GM18508 (cell line): ENCODE results near the gene CYGB.
"Not testable (repeated sequence)": the region's sequence is repeated elsewhere in the genome, so short reads cannot be mapped to it uniquely, and the experiment has no call there.

Experiments
- ATAC-seq: cut with Tn5 transposase; IDR thresholded peaks from one replicate; pipeline ENCODE4 v1.9.1; 2021; ENCODE audit warnings: moderate number of reproducible peaks; ENCODE audit not compliant: insufficient read depth, unreplicated experiment

Gene CYGB

DNA sequence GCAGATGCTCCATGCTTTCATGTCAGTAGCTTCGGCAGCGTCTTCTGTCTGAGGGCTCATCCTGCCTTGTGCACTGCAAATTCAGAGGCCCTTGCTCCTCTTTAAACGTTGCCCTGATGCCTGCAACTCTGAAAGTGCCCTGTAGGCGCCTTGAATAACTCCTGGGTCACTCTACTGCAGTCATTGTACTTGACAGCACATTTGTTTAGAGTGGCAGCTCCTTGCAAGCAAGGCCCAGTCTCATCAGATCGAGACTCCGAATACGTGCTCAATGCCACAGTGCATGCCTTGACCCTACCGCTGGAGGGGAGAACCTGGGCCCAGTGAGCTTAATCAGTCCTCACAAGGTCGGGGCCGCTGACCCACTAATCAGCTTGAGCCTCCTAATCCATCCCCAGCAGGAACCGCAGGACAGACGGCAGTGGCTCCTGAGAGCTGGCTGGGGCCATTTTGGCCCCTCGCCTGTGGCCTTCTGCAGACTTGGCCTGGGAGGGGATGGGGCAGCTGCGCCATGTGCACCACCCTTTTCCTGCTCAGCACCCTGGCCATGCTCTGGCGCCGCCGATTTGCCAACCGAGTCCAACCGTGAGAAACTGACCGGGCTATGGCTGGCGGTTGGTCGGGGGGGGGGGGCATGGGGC lies 2.2 kb upstream of the CYGB start, which contains the start of gene PRCD:
Gene PRCD, plus strand, starts transcription at position 414 of the 641 bp plus-strand sequence. Its CDS starts 98 bp downstream, at position 512.
- ATAC-seq, result no peak

DNA sequence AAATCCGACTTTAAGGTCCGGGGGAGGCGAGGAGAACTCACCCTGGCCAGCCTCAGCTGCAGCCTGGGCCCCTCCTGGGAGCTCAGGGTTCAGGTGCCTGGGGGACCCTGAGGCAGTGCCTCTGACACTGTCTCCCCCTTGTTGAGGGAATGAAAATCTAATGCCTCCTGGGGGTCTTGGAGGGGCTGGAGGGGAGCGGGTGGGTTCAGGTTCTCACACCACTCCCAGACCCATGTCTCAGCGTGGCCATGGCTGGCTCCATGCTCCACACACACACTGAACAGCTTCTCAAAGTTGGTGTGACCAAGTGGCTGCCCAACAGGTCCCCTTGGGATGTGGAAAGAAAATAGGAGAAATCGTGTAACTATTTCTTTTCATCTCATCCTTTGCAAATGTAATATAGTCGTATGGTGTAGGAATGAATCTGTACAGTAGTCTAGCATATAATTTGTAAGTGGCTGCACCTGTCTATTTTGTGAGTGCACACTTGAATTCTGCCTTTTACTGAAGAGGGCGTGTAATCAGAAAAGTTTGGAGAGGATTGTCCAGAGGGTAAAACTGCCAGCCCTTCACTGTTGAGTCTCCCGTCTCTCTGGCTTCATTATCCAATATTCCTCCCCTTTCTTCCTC lies 1.5 kb upstream of the CYGB start:
- ATAC-seq, result no peak

DNA sequence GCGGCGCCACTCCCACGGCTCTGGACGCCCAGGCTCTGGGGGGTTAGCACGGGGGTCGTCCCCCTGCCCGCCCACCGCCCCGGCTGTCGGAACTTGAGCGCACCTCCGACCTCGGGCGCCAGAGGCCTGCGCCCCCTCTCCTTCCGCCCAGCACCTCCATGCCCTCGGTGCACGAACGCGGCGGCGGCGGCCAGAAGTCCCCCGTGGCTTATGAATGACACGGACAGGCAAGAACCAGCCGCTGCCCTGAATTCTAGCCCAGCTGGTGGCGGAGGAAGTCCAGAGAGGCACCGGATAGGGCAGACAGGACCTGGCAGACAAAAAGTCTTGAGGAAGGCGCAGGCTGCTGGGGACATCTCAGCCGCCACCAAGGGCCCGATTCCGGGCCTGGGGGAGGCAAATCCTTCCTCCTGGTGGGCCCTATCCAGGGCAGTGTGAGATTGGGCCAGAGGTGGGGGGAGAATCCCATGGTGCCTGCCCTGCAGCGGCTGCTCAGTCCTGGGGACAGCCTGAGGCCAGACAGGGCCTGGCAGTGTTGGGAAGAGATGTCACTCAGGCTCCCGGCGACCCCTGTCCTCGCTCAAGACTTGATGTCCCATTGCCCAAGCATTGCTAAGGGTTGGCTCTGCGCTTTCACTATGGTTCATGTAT lies 897 bp upstream of the CYGB start:
- ATAC-seq, result no peak

DNA sequence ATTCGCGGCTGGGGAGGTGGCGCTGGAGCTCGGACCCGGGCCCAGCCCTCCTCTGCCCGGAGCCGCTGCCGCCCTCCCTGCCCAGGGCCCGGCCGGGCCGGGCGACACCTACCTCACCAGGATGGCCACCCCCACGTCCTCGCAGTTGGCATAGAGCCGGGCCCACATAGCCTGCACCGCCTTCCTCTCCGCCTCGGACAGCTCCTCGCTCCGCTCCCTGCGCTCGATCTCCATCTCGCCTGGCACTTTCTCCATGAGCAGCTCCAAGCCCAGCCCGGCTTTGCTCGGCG lies 276 bp downstream of the CYGB start:
- ATAC-seq, result no peak

DNA sequence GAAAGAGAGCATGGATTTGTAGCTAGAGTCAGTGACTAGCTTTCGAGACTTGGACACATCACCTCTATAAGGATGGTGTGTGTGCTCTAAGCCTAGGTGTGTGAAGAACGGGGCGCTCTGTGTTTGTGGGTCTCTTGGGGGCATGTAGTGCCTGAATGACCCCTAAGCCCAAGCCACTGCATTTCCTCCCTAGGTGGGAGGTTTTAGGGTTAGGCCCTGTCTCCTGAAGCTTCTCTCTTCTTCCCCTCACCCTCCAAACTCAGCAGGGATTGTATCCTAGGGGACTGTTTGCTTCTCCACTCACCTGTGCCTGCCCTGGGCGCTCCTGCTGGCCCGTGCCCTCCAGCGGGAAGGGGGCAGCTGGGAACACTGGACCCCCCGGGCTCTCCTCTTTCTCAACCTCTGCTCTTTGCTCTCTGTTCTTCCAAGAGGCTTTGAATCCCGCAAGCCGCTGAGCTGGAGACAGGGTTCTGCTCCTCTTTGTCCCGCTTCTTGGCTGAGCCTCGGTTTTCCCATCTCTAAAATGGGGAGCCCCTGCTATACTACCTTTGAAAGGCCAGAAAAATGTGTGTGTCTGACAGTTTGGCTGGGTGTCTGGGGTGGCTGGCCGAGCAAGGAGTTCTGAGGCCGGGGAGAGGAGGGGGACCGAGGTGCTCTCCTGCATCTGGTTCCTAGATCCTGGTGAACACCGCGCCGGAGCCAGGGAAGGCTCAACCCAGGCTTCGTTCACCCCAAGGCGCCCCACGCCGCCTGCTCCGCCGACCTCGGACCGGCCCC lies 810 bp downstream of the CYGB start:
- no peak for ATAC-seq

DNA sequence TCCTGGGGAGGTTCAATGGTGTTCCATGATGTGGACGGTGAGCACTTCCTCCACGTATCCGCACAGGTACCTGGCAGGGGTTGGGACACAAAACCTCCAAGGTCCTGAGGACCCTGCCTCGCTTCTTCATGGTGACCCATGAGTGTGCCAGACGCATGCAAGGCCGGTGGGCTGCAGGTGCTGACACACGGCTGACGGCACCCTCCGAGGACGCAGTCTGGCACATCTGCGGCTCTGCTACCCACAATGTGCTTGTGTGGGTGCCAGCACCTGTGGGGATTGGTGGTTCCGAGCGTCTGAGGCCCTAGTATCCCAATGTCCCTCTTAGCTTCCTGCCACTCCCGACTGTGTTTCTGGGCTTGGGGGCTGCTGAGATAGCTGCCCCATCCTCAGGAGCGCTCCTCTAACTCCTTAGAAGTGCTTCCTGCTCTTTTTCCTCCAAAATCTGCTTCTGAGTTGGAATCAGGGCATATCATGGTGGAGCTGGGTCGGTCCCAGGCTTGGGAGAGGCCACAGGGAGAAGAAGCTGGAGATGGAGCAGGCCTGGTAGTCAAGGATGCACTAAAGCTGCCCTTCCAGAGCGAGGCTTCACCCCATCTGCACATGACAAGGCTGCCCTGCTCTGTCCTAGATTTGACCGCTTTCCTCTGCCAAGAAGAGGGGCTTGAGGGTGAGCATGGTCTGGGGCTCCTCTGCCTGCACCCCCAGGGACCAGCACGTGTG lies 1.6 kb downstream of the CYGB start:
- ATAC-seq, result no peak

DNA sequence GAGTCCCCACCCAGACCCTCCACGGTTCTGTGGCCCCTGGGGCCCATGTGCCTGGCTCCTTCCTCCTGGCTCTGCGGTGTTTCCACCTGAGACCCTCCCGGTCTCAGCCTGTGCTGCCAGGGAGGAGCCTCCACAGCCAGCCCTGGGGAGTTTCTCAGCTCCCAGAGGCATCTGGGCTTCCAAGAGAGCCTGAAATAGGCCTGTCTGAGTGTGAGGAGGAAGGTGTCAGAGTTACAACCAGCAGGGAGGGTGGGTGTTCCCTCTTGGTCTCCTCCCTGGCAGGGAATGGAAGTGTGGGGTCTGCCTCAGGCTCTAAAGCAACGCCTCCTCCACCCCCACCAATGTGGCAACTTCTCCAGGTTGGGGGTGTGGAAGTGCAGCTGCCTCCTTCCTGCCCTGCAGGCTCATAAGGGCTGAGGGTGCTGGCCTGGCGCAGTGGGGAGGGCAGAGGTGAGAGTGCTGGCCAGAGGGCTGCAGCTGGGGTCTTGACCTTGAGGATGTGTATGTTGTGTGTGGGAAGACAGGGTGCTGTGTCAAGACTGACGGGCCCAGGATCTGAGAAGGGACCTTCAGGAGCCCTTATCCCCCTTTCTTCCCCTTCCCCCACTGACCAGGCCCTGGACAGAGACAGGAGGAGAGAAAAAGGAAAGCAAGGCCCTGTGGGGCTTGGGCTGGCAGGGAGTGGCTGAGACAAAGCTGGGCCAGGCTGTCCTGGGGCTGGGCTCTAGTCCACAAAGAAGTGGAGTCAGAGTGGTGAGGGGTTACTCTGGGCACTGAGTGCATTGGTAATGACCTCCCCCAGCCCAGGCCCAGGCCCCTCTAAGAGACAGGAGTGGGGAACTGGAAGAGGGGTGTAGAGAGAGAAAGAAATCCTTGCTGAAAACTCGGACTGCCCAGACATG lies 2.4 kb downstream of the CYGB start:
- no peak for ATAC-seq

DNA sequence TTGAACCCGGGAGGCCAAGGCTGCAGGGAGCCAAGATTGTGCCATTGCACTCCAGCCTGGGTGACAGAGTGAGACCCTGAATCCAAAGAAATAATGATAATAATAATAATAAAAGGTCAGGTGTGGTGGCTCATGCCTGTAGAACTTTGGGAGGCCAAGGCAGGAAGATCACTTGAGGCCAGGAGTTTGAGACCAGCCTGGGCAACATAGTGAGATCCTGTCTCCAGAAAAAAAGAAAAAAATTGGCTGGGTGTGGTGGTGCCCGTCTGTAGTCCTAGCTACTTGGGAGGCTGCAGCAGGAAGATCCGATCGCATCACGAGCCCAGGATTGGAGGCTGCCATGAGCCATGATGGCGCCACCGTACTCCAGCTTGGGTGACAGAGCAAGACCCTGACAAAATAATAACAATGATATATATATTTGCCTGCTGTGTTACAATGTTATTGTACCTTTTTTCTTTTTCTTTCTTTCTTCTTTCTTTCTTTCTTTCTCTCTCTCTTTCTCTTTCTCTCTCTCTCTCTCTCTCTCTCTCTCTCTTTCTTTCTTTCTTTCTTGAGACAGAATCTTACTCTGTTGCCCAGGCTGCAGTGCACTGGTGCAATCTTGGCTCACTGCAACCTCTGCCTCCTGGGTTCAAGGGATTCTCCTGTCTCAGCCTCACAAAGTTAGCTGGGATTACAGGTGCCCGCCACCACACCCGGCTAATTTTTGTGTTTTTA lies 3.7 kb downstream of the CYGB start:
- ATAC-seq, result not testable (repeated sequence)

DNA sequence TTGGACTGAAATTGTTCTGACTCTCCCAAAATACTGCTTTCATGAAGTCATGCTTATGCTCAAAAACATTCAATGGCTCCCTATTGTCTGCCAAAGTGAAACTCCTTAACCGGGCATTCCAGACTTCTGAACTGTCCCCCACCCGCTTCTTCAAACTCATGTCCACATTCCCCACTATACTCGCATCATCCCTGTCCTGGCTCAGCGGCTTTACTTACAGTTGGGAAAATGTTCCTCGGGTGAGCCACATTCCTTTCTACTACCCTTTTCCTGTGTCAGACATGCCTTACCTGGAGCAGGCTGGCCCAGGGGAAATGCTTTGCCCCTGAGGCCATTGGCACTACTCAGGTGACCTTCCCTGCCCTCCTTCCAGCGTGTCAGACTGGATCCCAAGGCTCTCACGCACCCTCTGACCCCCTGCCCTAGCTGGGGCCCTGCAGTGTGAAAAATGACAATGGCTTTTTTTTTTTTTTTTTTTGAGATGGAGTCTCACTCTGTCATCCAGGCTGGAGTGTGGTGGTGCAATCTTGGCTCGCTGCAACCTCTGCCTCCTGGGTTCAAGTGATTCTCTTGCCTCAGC lies 5.3 kb downstream of the CYGB start:
- ATAC-seq, result no peak

DNA sequence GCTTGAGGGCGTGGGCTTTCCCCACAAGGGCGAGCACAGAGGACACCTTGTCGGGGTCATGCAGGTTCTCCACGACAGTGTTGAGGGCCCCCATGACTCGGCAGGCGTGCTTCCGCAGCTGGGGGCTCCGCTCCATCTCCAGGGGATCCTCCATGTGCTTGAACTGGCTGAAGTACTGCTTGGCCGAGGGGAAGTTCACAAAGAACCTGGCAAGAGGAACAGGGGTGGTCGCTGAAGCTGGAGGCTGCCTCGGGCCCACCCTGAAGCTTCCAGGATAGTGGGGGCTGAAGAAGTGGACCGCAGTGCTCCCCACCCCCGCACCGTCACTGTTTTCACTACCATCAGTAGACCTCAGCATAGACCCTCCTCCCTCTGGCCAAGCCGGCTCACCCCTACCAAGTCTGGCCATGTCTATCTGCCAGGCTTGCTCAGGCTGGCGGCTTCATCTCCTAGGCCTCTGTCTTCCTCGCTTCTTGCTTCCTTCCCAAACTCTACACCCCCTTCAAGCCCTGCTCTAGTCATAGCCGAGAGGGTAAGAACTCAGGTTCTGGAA lies 5.9 kb downstream of the CYGB start:
- ATAC-seq, result no peak

DNA sequence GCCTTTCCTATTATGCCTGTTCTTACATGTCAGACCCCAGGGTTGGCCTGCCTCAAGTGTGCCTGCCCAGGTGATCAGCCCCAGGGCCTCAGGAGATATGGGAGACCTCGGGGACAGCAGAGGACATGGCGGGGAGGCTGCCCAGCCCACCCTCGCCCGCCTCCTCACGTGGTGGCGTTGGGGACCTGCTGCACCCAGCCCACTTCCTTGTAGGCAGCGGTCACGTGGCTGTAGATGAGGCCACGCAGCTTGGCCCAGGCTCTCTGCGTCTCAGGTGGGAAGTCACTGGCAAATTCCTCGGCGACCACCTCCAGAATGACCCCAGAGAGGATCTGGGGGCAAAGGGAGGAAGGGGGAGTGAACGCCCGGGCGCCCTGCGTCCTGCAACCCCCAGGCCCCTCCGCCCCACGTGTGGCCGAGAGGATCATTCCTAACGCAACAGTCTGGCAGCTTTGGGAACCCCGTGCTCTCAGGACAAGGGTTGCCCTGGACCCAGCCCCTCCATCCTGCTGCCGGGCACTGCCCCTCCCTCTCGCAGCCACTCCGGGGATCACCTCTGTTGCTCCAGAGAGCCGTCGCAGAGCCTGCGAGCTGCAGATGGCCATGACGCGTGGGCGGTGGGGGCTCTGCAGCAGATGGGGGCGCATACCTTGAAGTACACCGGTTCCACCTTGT lies 6.6 kb downstream of the CYGB start:
- ATAC-seq, result no peak

DNA sequence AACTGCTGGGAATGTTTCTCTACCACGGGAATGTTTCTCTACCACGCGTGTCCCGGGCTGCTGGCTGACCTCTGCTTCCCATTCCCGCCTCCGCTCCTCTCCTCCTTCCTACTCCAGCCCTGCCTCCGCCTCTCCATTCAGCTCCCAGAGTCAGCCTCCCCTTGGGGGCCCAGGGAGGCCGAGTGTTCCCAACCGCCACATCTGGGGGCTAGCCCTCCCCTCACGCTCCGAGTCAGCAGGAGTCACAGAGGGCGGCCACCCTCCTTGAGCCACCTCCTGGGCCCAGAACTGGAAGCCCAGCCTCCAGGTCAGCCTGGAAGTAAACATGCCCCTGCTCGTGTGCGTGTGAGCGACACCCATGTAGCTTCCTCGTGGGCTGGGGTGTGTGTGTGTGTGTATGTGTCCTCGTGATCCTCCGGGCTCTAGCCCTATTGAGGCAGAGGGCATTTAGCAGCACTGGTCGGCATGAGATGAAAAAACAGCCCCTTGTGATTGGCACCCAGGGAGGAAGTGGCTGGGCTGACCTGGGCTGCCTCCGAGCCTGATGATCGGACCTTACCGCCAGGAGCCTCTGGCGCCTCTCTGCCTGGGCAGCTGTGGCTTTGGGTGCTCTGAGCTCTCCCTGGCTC lies 7.3 kb downstream of the CYGB start:
- ATAC-seq, result no peak

DNA sequence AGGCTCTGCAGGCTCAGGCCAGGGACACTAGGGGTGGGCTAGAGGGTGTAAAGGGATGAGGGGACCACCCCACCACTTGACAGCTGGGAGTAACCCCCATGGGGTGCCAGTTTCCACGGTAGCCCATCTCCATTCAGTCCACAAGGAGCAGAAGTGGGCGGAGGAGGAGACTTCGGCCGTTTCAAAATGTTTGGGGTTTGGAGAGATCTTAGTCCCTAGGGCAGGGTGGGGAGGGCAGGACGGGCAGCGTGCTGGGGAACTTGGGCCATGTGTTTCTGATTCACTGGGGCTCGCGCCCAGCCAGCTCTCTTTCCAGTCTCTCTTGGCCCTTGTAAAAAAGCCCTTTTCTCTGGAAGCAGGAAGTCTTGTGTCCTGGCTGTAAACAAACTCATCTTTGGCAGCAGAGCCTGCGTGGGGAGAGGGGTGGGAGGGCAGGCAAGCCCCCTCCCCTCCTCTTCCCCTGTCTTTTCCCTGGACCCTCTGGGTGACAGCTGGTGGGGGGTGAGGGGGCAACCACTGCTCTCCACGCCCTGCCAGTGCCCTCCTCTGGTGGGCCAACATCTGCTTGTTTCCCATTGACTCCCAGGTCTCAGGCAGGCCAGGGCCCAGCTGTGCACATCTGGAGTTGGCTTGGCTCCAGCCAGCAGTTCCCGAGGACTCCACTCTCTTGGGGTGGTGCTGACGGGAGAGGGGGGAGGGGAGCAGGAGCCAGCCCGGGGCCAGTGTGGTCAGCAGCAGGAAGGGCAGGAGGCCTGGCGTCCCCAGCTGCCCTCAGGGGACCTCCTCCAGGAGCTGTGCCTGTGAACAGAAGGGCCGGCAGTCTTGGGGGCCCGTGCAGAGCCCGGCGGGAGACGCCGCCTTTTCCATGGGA lies 8.1 kb downstream of the CYGB start:
- ATAC-seq, result no peak

DNA sequence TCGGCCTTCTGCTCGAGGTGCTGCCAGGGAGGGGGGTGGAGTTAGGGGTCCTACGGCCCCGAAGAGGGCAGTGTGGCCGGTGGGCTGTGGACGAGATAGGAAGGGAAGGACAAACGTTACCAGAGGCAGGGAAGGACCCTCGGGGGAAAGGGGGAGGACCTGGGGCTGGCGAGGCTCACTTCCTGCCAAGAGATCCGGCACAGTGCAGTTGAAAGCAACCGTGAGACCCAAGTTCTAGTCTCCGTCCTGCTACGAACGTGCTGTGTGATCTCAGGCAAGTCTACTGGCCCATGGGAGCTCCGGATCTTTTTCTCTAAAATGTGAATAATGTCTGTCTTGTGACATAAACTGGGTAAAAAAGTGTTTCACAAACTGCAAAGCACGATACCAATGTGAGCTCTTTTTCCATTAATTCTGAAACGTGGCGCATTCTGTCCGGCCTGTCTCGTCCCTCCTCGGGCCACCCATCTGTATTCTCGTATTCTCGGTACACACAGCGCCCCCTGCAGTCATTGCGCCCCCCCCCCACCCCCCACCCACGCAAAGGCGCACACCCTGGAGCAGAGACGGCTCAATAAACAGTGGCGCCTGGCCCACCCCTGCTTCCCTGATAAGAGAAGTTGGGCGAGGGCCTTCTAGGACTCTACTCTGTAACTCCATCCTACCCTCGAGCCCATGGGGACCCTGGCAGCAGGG lies 8.8 kb downstream of the CYGB start:
- ATAC-seq, result no peak

DNA sequence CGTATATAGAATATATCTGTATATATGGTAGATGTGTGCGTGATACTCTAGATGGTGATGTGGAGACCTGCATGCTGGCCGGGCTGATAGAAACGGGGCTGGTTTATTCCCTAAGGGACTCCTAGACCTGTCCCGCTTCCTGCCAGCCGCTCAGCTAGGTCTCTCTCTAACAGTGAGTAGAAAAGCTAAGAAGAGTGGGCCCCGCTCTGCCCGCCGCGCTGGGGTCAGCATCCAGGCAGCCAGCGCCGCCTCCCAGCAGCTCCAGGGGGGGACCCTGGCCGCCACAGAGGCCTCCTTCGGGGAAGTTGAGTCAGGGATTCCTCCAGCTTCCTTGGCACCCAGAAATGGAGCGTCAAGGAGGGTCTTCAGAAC lies 9.4 kb downstream of the CYGB start:
- ATAC-seq, result no peak
